ENCODE results near the gene TRPM4. TPM values are rescaled to one million over a fixed set of nuclear protein-coding genes. Genes with fewer than 3 reads are reported as not detected.
"Not testable (repeated sequence)": the region's sequence is repeated elsewhere in the genome, so short reads cannot be mapped to it uniquely, and the experiment has no call there.

Gene TRPM4
- total and polyA plus RNA-seq, 4 experiments from 2014 or later = 0.41 TPM; not detected in 3

GRCh38 chr19:49145573-49146407, 11.8 kb upstream of the TRPM4 start:
- Mint-ChIP-seq H3K4me3 (peak overlapping the region in 5 of 8 donors; percentile 1 to 77 (median 32)), H3K27me3 (peaks cover 25 to 32% of the 10 kb centered on the region in 2 donors), H3K4me1 (peaks cover 18 to 48% (median 33%) of the 10 kb centered on the region in 4 donors), H3K9me3 (peaks cover 0 to 6% (median 0%) of the 10 kb centered on the region in 8 donors), H3K36me3 (no peaks in the 10 kb centered on the region), H3K27ac (peak overlapping the region in 3 of 7 donors; percentile 51 to 71 (median 54))
- H3K27ac ChIP-seq (ENCODE audit: low read depth, low read length) = no peak overlapping the region
- peaks cover 31% of the 10 kb centered on the region for H3K27me3 ChIP-seq (ENCODE audit: insufficient read depth, low read length)
- intact Hi-C loops (cut with micrococcal nuclease) = loop anchor here (1.0 to 2.0 kb wide), 5 partner anchors 17 to 153 kb away; partner anchors contain the start of genes C19orf73, GYS1, PPFIA3 and RUVBL2
- peaks cover 39% of the 10 kb centered on the region for H3K4me1 ChIP-seq (ENCODE audit: insufficient read depth, low read length)
- H3K9me3 ChIP-seq (ENCODE audit: control insufficient read depth in 1 of 2, low read length in 2 of 2) = no peaks in the 10 kb centered on the region
- ChIA-PET CTCF (ENCODE audit: partially characterized antibody) (interaction anchor here (0.6 to 7.1 kb wide), 18 partner anchors 10 to 524 kb away, joined by 3 to 83 read pairs (median 4); partner anchors contain the start of genes HRC, LIN7B, PPFIA3 and RUVBL2), POLR2A (ENCODE audit: partially characterized antibody) (interaction anchor here (1.9 kb wide), 1 partner anchor 48 kb away, joined by 7 read pairs; no protein-coding TSS in a partner anchor)
- H3K36me3 ChIP-seq (ENCODE audit: insufficient read depth, low read length) = no peaks in the 10 kb centered on the region
- peak; percentile 68 to 78 (median 72) for DNase-seq
- no peak overlapping the region for H3K4me3 ChIP-seq (ENCODE audit: low read length in 2 of 2)

DNA sequence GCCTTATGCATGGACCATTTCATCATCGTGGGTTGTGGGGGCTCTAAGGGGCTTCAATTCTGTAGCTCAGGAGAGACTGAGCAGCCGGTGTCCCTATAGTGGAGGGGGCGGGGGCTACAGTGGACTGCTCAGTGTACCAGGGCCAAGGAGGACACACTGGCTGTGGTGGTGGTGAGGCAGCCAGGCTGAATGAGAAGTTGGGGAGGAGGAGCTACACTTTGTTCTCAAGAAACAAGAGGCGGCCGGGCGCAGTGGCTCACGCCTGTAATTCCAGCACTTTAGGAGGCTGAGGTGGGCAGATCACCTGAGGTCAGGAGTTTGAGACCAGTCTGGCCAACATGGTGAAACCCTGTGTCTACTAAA, 11.2 kb upstream of the TRPM4 start:
- peak overlapping the region in 2 of 8 donors; percentile 31 to 73 for H3K4me3 Mint-ChIP-seq

DNA sequence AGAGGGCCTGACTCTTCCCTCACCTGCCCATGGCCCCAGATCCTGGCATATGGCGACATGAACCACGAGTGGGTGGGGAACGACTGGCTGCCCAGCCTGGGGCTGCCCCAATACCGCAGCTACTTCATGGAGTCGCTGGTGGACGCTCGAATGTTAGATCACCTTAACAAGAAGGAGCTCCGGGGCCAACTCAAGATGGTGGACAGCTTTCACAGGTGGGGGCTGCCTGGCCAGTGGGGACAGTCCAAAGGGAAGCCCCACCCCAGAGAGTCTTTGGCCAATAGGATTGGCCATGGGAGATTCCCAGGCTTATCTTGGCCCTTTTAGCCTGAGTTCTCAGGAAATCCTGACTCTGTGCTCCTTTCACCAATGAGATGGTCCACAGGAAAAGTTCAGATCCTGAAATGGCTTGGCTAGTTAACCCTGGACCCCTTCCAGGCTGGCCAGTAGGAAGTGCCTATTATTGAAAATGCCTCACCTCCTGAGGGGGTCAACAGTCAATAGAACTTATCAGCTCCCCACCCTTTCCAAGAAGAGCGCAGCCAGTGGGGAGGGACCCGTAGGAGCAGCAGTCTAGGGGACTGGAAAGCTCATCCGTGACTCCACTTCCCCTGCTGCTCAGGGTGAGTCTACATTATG, 9.4 kb upstream of the TRPM4 start:
- CTCF ChIA-PET (ENCODE audit: partially characterized antibody) = interaction anchor here (1.6 to 7.1 kb wide), 3 partner anchors 42 to 150 kb away, joined by 5 to 83 read pairs (median 5); no protein-coding TSS in a partner anchor
- DNase-seq = no peak
- peaks cover 46% of the 10 kb centered on the region for H3K4me1 ChIP-seq (ENCODE audit: insufficient read depth, low read length)
- H3K4me3 ChIP-seq (ENCODE audit: low read length in 2 of 2) = no peak overlapping the region
- no peak overlapping the region for H3K27ac ChIP-seq (ENCODE audit: low read depth, low read length)
- Mint-ChIP-seq H3K9me3 (peaks cover 0 to 7% (median 0%) of the 10 kb centered on the region in 8 donors), H3K27me3 (peaks cover 30 to 45% of the 10 kb centered on the region in 2 donors), H3K27ac (peak overlapping the region in 1 of 7 donors; percentile 71), H3K4me1 (peaks cover 13 to 54% (median 26%) of the 10 kb centered on the region in 4 donors), H3K36me3 (no peaks in the 10 kb centered on the region), H3K4me3 (peak overlapping the region in 4 of 8 donors; percentile 19 to 91 (median 65))
- peaks cover 39% of the 10 kb centered on the region for H3K27me3 ChIP-seq (ENCODE audit: insufficient read depth, low read length)
- H3K36me3 ChIP-seq (ENCODE audit: insufficient read depth, low read length) = no peaks in the 10 kb centered on the region
- no peaks in the 10 kb centered on the region for H3K9me3 ChIP-seq (ENCODE audit: control insufficient read depth in 1 of 2, low read length in 2 of 2)
- intact Hi-C loops (cut with micrococcal nuclease) = no loop called here
- POLR2A ChIA-PET (ENCODE audit: partially characterized antibody) = interaction anchor here (0.6 to 3.3 kb wide), 2 partner anchors 31 to 794 kb away, joined by 3 to 9 read pairs; no protein-coding TSS in a partner anchor

More for the DNA sequence above, 11.2 kb upstream of the TRPM4 start:
- peaks cover 45% of the 10 kb centered on the region for H3K4me1 ChIP-seq (ENCODE audit: insufficient read depth, low read length)
- peaks cover 17 to 48% (median 32%) of the 10 kb centered on the region in 4 donors for H3K4me1 Mint-ChIP-seq
- H3K9me3 Mint-ChIP-seq; DNase-seq; H3K36me3 Mint-ChIP-seq; H3K4me3 ChIP-seq (ENCODE audit: low read length in 2 of 2); H3K27ac ChIP-seq (ENCODE audit: low read depth, low read length); H3K36me3 ChIP-seq (ENCODE audit: insufficient read depth, low read length); H3K9me3 ChIP-seq (ENCODE audit: control insufficient read depth in 1 of 2, low read length in 2 of 2): not testable (repeated sequence)
- H3K27ac Mint-ChIP-seq = peak overlapping the region in 2 of 7 donors; percentile 51 to 54
- intact Hi-C loops (cut with micrococcal nuclease) = loop anchor here (1.0 to 2.0 kb wide), 3 partner anchors 28 to 71 kb away; partner anchors contain the start of genes C19orf73 and PPFIA3
- ChIA-PET CTCF (ENCODE audit: partially characterized antibody) (interaction anchor here (0.7 to 7.1 kb wide), 9 partner anchors 9 to 153 kb away, joined by 3 to 83 read pairs (median 5); partner anchors contain the start of genes HRC, PPFIA3 and RUVBL2), POLR2A (ENCODE audit: partially characterized antibody) (interaction anchor here (1.9 kb wide), 1 partner anchor 48 kb away, joined by 7 read pairs; no protein-coding TSS in a partner anchor)
- peaks cover 27 to 32% of the 10 kb centered on the region in 2 donors for H3K27me3 Mint-ChIP-seq
- peaks cover 36% of the 10 kb centered on the region for H3K27me3 ChIP-seq (ENCODE audit: insufficient read depth, low read length)

- peaks cover 36 to 53% of the 10 kb centered on the region in 2 donors for H3K27me3 Mint-ChIP-seq
- H3K9me3 Mint-ChIP-seq = peaks cover 0 to 6% (median 0%) of the 10 kb centered on the region in 8 donors
- CTCF ChIA-PET (ENCODE audit: partially characterized antibody) = interaction anchor here (0.7 to 7.1 kb wide), 4 partner anchors 43 to 151 kb away, joined by 4 to 83 read pairs (median 5); no protein-coding TSS in a partner anchor
- intact Hi-C loops (cut with micrococcal nuclease) = no loop called here
- POLR2A ChIA-PET (ENCODE audit: partially characterized antibody) = interaction anchor here (3.3 kb wide), 1 partner anchor 32 kb away, joined by 9 read pairs; no protein-coding TSS in a partner anchor
- no peaks in the 10 kb centered on the region for H3K36me3 Mint-ChIP-seq
- H3K36me3 ChIP-seq (ENCODE audit: insufficient read depth, low read length) = no peaks in the 10 kb centered on the region
- H3K27ac ChIP-seq (ENCODE audit: low read depth, low read length) = no peak overlapping the region
- H3K4me3 Mint-ChIP-seq = peak overlapping the region; percentile 63 to 91 (median 74)
- peak; percentile 64 to 85 (median 69) for DNase-seq
- H3K9me3 ChIP-seq (ENCODE audit: control insufficient read depth in 1 of 2, low read length in 2 of 2) = no peaks in the 10 kb centered on the region
- H3K27ac Mint-ChIP-seq = peak overlapping the region in 1 of 7 donors; percentile 71
- H3K4me1 Mint-ChIP-seq = peaks cover 14 to 58% (median 26%) of the 10 kb centered on the region in 4 donors
- peaks cover 39% of the 10 kb centered on the region for H3K27me3 ChIP-seq (ENCODE audit: insufficient read depth, low read length)
- peak overlapping the region in 1 of 2 donors; percentile 42 for H3K4me3 ChIP-seq (ENCODE audit: low read length in 2 of 2)
- H3K4me1 ChIP-seq (ENCODE audit: insufficient read depth, low read length) = peaks cover 46% of the 10 kb centered on the region
Measured at GRCh38 chr19:49148784-49149651, 8.6 kb upstream of the TRPM4 start.

- Histone ChIP-seq H3K36me3 (ENCODE audit: insufficient read depth, low read length) (no peaks in the 10 kb centered on the region), H3K27me3 (ENCODE audit: insufficient read depth, low read length) (peaks cover 39% of the 10 kb centered on the region), H3K27ac (ENCODE audit: low read depth, low read length) (no peak overlapping the region), H3K9me3 (ENCODE audit: control insufficient read depth in 1 of 2, low read length in 2 of 2) (no peaks in the 10 kb centered on the region), H3K4me1 (ENCODE audit: insufficient read depth, low read length) (peaks cover 46% of the 10 kb centered on the region), H3K4me3 (ENCODE audit: low read length in 2 of 2) (peak overlapping the region in 1 of 2 donors; percentile 42)
- Mint-ChIP-seq H3K27me3 (peaks cover 42 to 59% of the 10 kb centered on the region in 2 donors), H3K36me3 (no peaks in the 10 kb centered on the region), H3K4me1 (peaks cover 14 to 62% (median 26%) of the 10 kb centered on the region in 4 donors), H3K4me3 (peak overlapping the region; percentile 69 to 85 (median 76)), H3K27ac (peak overlapping the region in 2 of 7 donors; percentile 41 to 68), H3K9me3 (peaks cover 0 to 4% (median 0%) of the 10 kb centered on the region in 8 donors)
- ChIA-PET CTCF (ENCODE audit: partially characterized antibody) (interaction anchor here (0.7 to 7.1 kb wide), 4 partner anchors 44 to 152 kb away, joined by 4 to 83 read pairs (median 5); no protein-coding TSS in a partner anchor), POLR2A (ENCODE audit: partially characterized antibody) (interaction anchor here (1.4 to 3.3 kb wide), 3 partner anchors 17 to 52 kb away, joined by 4 to 9 read pairs (median 5); no protein-coding TSS in a partner anchor)
- intact Hi-C loops (cut with micrococcal nuclease) = no loop called here
- no peak for DNase-seq
Measured at GRCh38 chr19:49149652-49150105, 7.9 kb upstream of the TRPM4 start.
